C4-2B (cell line): Measurements from ENCODE around the gene ANKRD22.

Source experiments
- CTCF ChIP-seq: fragments of 450-650 bp; conservative IDR thresholded peaks from 2 replicates; pipeline ENCODE4 v1.5.1; 2017; ENCODE audit warnings: mild to moderate bottlenecking
- ZFX ChIP-seq: fragments of 450-650 bp; IDR thresholded peaks from 2 replicates; pipeline ENCODE4 v1.6.1; 2017

GRCh38 chr10:88898727-88899126 is 47.1 kb upstream of the ANKRD22 start:
- TF ChIP-seq CTCF: no peak
- no peak for TF ChIP-seq ZFX
